GM18867 (cell line): ENCODE results near the gene REXO1.
"Not testable (repeated sequence)": the region's sequence is repeated elsewhere in the genome, so short reads cannot be mapped to it uniquely, and the experiment has no call there.

Source experiments
- ATAC-seq: cut with Tn5 transposase; IDR thresholded peaks from one replicate; pipeline ENCODE4 v1.9.1; 2021; ENCODE audit warnings: mild to moderate bottlenecking, moderate library complexity; ENCODE audit not compliant: unreplicated experiment

The REXO1 gene

DNA sequence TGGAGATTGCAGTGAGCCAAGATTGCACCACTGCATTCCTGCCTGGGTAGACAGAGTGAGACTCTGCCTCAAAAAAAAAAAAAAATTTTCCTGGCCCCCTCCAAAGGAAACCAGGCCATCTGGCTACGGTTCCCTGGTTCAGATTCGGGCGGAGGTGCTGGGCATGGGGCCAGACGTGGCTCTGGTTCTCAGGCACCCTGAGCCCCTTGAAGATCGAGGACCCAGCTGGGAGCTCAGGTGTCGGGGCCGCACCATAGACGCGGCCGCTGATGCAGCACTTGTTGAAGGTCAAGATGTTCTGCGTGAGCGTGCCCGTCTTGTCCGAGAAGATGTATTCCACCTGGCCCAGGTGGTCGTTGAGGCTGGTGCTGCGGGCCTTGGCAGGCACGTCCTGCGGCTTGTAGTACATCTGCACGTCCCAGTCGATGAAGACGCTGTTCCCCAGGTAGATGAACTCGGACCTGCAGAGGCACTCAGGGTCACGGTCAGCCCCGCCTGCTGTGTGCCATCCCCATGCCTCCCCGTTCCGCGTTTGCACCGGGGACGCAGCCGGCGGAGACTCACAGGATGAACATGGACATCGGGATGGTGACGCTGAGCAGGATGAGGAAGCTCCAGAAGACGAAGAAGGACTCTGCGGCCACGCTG, 48.5 kb downstream of the REXO1 start:
- ATAC-seq: no peak

DNA sequence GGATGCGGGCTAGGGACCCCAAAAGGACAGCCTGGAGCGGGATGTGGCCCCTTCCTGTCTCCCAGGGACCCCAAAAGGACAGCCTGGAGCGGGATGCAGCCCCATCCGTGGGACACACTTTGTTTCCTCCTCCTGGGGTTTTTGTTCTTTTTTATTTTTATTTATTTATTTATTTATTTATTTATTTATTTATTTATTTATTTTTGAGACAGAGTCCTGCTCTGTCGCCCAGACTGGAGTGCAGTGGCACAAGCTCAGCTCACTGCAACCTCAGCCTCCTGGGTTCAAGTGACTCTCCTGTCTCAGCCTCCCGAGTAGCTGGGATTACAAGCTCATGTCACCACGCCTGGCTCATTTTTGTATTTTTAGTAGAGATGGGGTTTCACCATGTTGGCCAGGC, 51.0 kb downstream of the REXO1 start:
- not testable (repeated sequence) for ATAC-seq

DNA sequence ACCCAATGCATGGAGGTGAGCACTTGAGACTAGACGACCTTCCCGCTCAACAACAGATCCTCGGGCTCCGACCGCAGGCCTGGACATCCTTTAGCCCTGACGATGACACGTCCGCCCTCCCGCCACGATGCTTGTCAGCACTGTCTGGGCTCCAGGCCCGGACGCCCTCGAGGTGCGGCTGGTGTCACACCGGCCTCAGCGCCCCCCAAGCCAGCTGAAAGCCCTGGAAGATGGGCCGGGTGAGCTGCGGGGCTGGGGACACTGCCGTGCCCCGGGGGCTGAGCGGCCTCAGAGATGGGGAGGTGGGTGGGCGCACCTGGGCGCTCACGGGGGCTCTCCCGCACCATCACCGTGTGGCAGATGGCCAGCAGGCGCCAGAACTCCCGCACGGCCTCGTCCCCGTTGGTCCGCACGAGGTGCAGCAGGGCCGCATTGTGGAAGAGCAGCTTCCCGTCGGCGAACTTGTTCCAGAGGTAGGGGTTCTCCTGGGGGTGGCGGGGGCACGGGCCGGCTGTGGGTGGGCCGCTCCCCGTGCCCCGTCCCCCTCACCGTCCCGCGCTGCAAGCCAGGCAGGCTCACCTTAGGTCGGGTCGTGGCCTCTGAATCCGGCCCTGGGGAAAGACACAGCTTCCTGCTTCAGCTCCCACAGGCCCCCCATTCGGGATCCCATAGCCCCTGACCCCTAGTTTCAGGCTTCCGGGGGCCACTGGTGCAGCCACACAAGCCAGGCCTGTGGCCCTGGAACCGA, 51.7 kb downstream of the REXO1 start:
- ATAC-seq: no peak

DNA sequence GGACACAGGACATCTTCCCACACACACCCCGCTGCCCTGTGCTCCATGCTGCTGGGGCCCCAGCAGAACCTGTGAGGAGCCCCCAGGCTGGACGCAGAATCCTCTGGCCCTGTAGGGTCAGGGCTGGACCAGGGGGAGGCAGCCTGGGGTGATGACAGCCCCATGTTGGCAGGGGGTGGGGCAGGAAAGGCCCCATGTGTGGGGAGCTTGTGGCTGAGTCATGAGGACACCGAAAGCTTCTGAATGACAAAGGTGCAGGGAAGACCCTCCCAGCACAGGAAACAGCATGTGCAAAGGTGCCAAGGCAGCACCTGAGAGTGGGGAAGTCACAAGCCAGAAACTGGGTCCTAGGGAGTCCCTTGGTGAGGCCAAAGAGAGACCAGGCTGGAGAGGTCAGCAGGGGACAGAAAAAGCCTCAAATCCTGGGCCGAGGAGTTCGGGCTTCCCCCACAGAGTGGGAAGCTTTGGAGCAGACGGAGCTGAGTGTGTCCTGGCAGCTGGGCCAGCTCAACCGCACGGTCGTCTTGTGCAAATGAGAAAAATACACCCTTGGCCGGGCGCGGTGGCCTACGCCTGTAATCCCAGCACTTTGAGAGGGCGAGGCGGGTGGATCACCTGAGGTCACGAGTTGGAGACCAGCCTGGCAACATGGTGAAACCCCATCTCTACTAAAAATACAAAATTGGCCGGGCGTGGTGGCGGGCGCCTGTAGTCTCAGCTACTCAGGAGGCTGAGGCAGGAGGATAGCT, 53.7 kb downstream of the REXO1 start:
- no peak for ATAC-seq

DNA sequence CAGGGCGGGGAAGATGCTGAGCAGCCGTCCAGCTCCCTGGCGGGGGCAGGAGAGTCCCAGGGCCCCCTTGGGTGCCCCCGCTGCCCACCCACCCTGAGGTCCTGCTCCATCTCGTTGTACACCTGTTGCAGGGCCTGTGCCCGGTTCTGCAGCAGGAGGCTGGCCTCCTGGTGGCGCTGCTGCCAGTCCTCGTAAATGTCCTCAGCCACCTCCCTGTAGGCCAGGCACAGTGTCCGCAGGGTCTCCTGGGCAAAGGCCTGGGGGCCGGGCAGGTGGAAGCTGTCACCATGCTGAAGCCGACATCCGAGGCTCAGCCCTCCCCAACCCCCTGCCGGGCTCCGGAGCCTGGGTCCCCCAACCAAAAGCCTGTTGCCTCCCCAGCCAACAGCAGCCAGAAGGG, 56.4 kb downstream of the REXO1 start:
- no peak for ATAC-seq

DNA sequence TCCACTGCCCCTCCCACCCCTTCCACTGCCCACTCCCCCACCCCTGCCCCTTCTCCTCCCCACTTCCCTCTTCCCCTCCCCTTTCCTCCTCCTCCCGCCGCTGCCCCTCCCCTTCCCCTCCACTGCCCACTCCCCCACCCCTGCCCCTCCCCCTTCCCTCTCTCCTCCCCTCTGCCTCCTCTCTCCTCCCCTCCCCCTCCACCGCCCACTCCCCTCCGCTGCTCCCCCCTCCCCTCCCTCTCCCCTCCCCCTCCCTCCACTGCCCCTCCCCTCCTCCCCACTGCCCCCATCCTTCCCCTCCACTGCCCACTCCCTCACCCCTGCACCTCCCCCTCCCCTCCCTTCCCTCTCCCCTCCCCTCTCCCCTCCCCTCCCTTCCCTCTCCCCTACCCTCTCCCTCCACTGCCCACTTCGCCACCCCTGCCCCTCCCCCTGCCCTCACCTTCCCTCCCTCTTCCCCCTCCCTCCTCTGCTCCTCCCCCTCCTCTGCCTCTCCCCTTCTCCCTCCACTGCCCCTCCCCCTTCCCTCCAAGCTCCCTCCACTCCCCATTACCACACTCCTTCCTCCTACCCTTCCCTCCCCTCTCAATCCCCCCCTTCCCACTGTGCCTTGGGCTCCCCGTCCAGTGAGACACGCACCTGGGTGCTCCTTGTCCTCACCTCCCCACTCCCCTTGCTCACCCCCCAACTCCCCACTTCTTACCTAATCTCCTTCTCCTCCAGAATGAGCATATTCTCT, 58.1 kb downstream of the REXO1 start:
- ATAC-seq: no peak

- ATAC-seq: no peak
Observed at GRCh38 chr19:1789261-1790041, 58.8 kb downstream of the REXO1 start.

- no peak for ATAC-seq
Observed at GRCh38 chr19:1787116-1787515, 61.2 kb downstream of the REXO1 start.

GRCh38 chr19:1786668-1787067, 61.6 kb downstream of the REXO1 start:
- ATAC-seq: no peak

DNA sequence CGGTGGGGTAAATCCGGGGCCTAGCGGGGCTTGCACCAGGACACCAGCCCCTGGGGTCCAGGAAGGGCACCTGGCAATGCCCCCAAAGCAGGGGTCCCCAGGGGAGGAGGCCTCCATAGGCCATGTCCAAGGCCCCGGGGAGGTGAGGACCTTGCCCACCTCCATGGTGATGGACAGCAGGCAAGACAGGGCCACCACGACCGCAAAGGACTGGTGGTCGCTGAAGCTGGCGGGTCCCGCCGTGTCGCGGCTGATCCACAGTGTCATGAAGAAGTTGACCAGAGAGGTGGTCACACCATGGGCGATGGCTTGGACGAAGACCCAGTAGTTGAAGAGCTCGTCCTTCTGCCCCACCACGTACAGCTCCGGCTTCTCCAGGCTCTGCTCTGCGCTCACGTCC, 63.0 kb downstream of the REXO1 start:
- no peak for ATAC-seq

GRCh38 chr19:1783874-1784273, 64.4 kb downstream of the REXO1 start:
- no peak for ATAC-seq

GRCh38 chr19:1783354-1783753, 64.9 kb downstream of the REXO1 start:
- no peak for ATAC-seq

- no peak for ATAC-seq
Observed at GRCh38 chr19:1782521-1782920, 65.8 kb downstream of the REXO1 start.

DNA sequence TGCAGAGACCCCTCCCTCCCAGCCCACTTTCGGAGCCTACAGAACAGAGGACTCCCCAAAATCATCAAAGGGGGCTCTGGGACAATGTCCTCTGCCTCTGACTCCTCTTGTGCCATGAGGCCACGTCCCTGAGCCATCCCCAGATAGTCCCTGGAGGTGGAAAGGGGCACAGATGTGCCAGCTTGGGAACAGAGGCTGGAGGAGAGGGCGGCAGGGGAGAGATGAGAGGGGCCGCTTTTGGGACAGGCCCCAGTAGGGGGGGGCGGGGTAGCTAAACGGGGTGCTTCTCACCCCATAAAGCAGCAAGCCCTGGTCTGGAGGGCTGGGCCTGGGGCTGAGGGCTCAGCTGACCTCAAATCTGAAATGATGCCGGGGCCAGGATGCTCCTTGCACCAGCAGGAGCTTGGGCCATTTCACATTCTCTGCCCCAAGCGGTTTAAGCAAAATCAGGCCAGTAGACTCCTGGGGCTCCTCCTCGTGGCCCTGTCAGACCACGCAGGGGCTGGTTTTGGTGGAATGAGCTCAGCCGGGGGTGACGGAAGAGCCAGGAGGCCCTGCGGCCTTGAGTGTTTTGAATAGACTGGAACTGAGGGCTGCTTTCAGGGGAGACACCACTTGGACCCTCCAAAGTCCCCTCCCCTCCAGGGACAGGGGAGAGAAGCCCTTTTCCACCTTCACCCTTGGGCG, 67.9 kb downstream of the REXO1 start:
- ATAC-seq: no peak

GRCh38 chr19:1779574-1779973, 68.7 kb downstream of the REXO1 start:
- ATAC-seq: no peak

GRCh38 chr19:1777149-1777548, 71.1 kb downstream of the REXO1 start:
- ATAC-seq: no peak

DNA sequence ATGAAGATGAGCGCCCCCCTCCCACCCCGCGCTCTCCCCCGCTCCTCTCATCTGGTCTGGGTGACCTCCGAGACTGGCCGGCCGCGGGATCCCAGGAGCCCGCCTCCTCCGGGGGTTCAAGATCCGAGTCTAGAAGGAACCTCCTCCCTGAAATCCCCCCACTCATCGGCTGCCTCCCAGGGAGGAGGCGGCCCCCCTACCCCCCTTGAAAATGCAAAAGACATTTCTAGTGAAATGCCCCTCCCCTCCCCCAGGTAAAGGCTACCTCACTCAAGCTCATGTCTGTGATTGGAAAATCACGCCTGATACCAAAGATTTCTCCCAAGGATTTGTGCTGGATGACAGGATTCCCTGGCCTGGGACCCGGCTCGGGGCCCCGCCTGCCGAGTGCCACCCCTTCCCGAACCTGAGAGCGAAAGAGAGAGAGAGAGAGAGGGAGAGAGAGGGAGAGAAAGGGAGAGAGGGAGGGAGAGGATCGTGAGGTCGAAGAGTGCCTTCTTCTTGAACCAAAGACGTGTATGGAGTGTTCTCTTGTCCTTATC, 71.6 kb downstream of the REXO1 start:
- ATAC-seq: no peak

DNA sequence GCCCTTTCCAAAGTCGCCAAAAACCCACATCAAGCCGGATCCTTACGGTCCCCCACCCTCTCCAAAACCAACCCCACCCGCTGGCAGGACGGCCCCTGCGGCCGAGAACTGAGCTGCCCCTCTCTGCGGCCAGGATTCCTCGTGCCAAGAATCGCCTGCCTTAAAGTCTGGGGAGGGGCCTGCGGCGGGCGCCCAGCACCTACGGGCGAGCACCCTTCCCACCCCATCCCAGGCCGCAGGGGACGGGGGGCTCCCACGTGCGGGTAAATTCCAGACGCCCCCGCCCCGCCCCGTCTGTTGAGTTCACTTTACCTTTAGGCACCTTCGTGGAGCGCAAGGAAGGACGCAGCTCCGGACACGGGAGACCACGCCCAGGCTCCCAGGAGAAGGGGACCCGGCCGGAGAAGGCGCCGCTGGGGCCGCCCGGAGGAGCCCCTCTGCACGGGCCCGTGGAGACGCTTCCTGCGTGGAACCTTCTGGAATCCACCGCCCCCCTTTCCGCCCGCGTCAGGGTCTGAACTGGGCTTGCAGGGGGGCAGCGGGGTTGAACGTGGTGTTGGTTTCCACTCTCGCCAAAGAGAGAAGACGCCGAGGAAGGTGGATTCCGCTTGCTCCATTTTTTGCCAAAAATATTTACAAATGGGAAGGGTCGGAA, 72.2 kb downstream of the REXO1 start:
- ATAC-seq: no peak
